Colonic mucosa (tissue), 4 donors: Measurements from ENCODE around the gene REXO4. TPM values are rescaled to one million over a fixed set of nuclear protein-coding genes. Genes with fewer than 3 reads are reported as not detected.

ENCODE experiments used
- DNase-seq: peaks from one replicate; pipeline ENCODE4 v3.0.0-alpha.2; 2020
- H3K27ac ChIP-seq: fragments of 200-600 bp; one replicate; pipeline ENCODE4 v1.8.0; 2021
- H3K27me3 ChIP-seq: fragments of 200-600 bp; one replicate; pipeline ENCODE4 v1.8.0; 2021
- H3K36me3 ChIP-seq: fragments of 200-600 bp; one replicate; pipeline ENCODE4 v1.8.0; 2021
- H3K4me1 ChIP-seq: fragments of 200-600 bp; one replicate; pipeline ENCODE4 v1.8.0; 2021; ENCODE audit warnings: mild to moderate bottlenecking
- H3K4me3 ChIP-seq: fragments of 200-600 bp; one replicate; pipeline ENCODE4 v1.8.0; 2021
- H3K9ac ChIP-seq, 2 donors: one replicate each; pipeline ENCODE4 v1.7.0; 2013; ENCODE audit warnings: control low read depth in 2 of 2, low read depth in 2 of 2, low read length in 2 of 2
- H3K9me3 ChIP-seq: fragments of 200-600 bp; one replicate; pipeline ENCODE4 v1.8.0; 2021
- CTCF ChIP-seq: fragments of 200-600 bp; IDR thresholded peaks from one replicate; pipeline ENCODE4 v1.8.0; 2022; ENCODE audit warnings: antibody characterized with exemption, mild to moderate bottlenecking
- intact Hi-C: fragments of 100-400 bp; cut with DNase I; formaldehyde crosslinking; loops from one replicate; pipeline ENCODE4 v1.14.1; 2022
- total RNA-seq, 2 donors: library from RNA; stranded (reverse); fragmentation: NEBNext Ultra II Directional in 1 of 2; extraction: Animal tissue kit (Norgen Biotek cat#: 25700) in 1 of 2; gene quantifications; one replicate each; pipeline ENCODE4 v1.2.1, GENCODE V29; 2021
- donor health status: healthy.
- donor health status: DM: no; HTN: no; CAD: no.
- donor health status: DM: no; HTN: no; CAD: no.

The REXO4 gene
- total RNA-seq, 2 donors from 2014 or later = 17.3 to 38.6 TPM

GRCh38 chr9:133370685-133371084 is 47.1 kb downstream of the REXO4 start:
- no peak for DNase-seq
- Histone ChIP-seq H3K9ac (no peak overlapping the region), H3K27me3 (no peaks in the 10 kb centered on the region), H3K27ac (no peak overlapping the region), H3K4me1 (peaks cover 41% of the 10 kb centered on the region), H3K4me3 (no peak overlapping the region), H3K9me3 (no peaks in the 10 kb centered on the region), H3K36me3 (peaks cover under 1% of the 10 kb centered on the region)
- intact Hi-C loops = no loop called here
- TF ChIP-seq CTCF = no peak

- H3K4me1 ChIP-seq = peaks cover 41% of the 10 kb centered on the region
- intact Hi-C loops = no loop called here
- no peak for TF ChIP-seq CTCF
- no peak overlapping the region for H3K27ac ChIP-seq
- no peaks in the 10 kb centered on the region for H3K27me3 ChIP-seq
- no peak overlapping the region for H3K4me3 ChIP-seq
- H3K9ac ChIP-seq = no peak overlapping the region
- no peak for DNase-seq
- no peaks in the 10 kb centered on the region for H3K9me3 ChIP-seq
- peaks cover 8% of the 10 kb centered on the region for H3K36me3 ChIP-seq
These were observed 47.9 kb downstream of the REXO4 start for GRCh38 chr9:133369933-133370332.

GRCh38 chr9:133369422-133369821 is 48.4 kb downstream of the REXO4 start:
- intact Hi-C loops = no loop called here
- H3K9me3 ChIP-seq = no peaks in the 10 kb centered on the region
- no peak overlapping the region for H3K27ac ChIP-seq
- TF ChIP-seq CTCF = no peak
- H3K9ac ChIP-seq = peak overlapping the region in 1 of 2 donors; percentile 0
- no peak overlapping the region for H3K4me3 ChIP-seq
- H3K36me3 ChIP-seq = peaks cover 8% of the 10 kb centered on the region
- H3K27me3 ChIP-seq = no peaks in the 10 kb centered on the region
- no peak for DNase-seq
- H3K4me1 ChIP-seq = peaks cover 39% of the 10 kb centered on the region

- TF ChIP-seq CTCF = no peak
- Histone ChIP-seq H3K27me3 (no peaks in the 10 kb centered on the region), H3K4me1 (peaks cover 37% of the 10 kb centered on the region), H3K9me3 (no peaks in the 10 kb centered on the region), H3K9ac (peak overlapping the region in 1 of 2 donors; percentile 41), H3K4me3 (no peak overlapping the region), H3K36me3 (peaks cover 8% of the 10 kb centered on the region), H3K27ac (peak overlapping the region; percentile 54)
- peak; percentile 60 for DNase-seq
- intact Hi-C loops = no loop called here
These were observed 49.4 kb downstream of the REXO4 start for GRCh38 chr9:133368249-133368881.

GRCh38 chr9:133367778-133368177 is 50.0 kb downstream of the REXO4 start:
- peaks cover 35% of the 10 kb centered on the region for H3K4me1 ChIP-seq
- no peak for TF ChIP-seq CTCF
- H3K4me3 ChIP-seq = no peak overlapping the region

More at GRCh38 chr9:133367778-133368177, 50.0 kb downstream of the REXO4 start:
- DNase-seq = no peak
- Histone ChIP-seq H3K9ac (peak overlapping the region in 1 of 2 donors; percentile 41), H3K27me3 (no peaks in the 10 kb centered on the region), H3K36me3 (peaks cover 14% of the 10 kb centered on the region), H3K27ac (no peak overlapping the region), H3K9me3 (no peaks in the 10 kb centered on the region)
- intact Hi-C loops = no loop called here
